AG04449 (cell line): ENCODE measurements around the gene PSMD14.
"Not testable (repeated sequence)": the region's sequence is repeated elsewhere in the genome, so short reads cannot be mapped to it uniquely, and the experiment has no call there.

Experiments
- CTCF ChIA-PET: fragments of 350-600 bp; formaldehyde crosslinking; extraction: SDS; loops from one replicate; lab custom pipeline; 2021; ENCODE audit warnings: antibody characterized with exemption; lab: Yijun Ruan, JAX
- POLR2A ChIA-PET: fragments of 400-600, 350-600 bp; formaldehyde crosslinking; extraction: SDS; loops from one replicate; lab custom pipeline; 2020; ENCODE audit warnings: antibody characterized with exemption, inconsistent platforms; lab: Yijun Ruan, JAX
- DNase-seq: peaks from one replicate; pipeline ENCODE4 v3.0.0-alpha.2; 2010; ENCODE audit warnings: low read depth, low spot score
- H3K4me3 ChIP-seq: 2 replicates; pipeline ENCODE4 v1.5.1; 2011; ENCODE audit warnings: low read depth, mild to moderate bottlenecking, control low read depth, low read length
- TF ChIP-seq, protein P1 (sequence below): IDR thresholded peaks from one replicate; pipeline ENCODE4 v1.5.1; 2011; ENCODE audit warnings: mild to moderate bottlenecking, moderate library complexity, low read length, control low read depth, inconsistent platforms; ENCODE audit not compliant: insufficient read depth; ENCODE audit errors: missing control alignments

PSMD14 gene

DNA sequence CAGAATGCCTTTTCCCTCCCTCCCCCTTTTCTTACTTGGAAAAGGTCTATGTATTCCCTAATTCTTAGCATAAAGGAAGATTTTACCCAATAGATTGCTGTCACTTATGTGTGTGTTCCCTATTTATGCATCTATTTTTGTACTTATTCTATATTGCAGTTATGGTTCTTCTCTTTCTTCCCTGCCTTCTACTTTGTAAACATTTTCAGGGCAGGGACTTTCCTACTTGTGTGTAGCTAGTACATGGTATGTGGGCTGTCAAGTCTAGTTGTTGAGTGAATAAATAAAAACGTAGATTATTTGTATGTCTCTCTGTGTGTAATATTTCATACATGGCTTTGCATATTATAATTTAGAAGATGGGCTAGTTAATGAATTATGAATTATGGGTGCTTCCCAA lies 45.3 kb downstream of the PSMD14 start:
- CTCF ChIA-PET: no interaction called here

GRCh38 chr2:161354106-161354505 lies 45.9 kb downstream of the PSMD14 start:
- no peak for DNase-seq
- no peak overlapping the region for H3K4me3 ChIP-seq
- POLR2A ChIA-PET: no interaction called here
- CTCF ChIA-PET: no interaction called here
- TF ChIP-seq, protein P1, sequence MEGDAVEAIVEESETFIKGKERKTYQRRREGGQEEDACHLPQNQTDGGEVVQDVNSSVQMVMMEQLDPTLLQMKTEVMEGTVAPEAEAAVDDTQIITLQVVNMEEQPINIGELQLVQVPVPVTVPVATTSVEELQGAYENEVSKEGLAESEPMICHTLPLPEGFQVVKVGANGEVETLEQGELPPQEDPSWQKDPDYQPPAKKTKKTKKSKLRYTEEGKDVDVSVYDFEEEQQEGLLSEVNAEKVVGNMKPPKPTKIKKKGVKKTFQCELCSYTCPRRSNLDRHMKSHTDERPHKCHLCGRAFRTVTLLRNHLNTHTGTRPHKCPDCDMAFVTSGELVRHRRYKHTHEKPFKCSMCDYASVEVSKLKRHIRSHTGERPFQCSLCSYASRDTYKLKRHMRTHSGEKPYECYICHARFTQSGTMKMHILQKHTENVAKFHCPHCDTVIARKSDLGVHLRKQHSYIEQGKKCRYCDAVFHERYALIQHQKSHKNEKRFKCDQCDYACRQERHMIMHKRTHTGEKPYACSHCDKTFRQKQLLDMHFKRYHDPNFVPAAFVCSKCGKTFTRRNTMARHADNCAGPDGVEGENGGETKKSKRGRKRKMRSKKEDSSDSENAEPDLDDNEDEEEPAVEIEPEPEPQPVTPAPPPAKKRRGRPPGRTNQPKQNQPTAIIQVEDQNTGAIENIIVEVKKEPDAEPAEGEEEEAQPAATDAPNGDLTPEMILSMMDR: no peak

More for the DNA sequence above, 45.3 kb downstream of the PSMD14 start:
- DNase-seq: no peak
- H3K4me3 ChIP-seq: no peak overlapping the region
- POLR2A ChIA-PET: no interaction called here
- TF ChIP-seq, protein P1: no peak

DNA sequence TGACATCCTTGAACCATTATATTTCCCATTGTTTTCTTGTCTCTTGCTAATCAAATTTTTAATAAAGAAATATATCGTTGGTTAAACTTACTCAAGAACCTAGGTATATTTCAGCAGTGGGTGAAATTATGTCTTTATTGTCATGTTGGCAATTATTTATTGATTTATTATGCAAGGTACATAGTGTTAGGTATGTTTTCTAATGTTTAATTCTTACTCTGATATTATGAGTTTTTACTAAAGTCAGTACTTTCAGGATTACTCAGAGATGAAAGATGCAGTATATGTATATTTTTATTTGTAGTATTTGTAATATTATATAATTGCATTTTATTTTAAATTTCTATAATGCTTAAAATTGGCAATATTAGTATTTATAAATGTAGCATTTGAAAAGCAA lies 46.9 kb downstream of the PSMD14 start:
- no peak overlapping the region for H3K4me3 ChIP-seq
- no peak for DNase-seq
- POLR2A ChIA-PET: no interaction called here
- TF ChIP-seq, protein P1: no peak
- CTCF ChIA-PET: no interaction called here

DNA sequence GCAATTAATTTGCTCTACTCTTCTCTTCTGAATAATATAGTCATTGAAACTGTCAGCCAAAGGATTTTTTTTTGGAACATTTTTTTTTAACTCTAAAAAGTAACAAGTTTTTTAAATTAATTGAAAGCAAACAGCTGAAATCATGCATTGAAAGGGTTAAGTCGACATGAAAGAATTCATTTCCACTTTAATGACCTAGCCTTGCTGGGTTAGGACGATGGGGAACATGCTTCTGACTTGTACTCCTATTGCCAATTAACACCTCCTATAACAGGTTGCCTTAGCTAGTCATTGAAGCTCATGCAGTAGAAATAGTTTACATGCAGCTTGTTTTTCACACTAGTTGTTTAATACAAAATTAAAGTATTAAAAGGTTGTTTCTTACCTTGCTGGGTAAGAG lies 47.8 kb downstream of the PSMD14 start:
- H3K4me3 ChIP-seq: no peak overlapping the region
- ChIA-PET POLR2A (no interaction called here), CTCF (no interaction called here)
- no peak for DNase-seq
- TF ChIP-seq, protein P1: no peak

DNA sequence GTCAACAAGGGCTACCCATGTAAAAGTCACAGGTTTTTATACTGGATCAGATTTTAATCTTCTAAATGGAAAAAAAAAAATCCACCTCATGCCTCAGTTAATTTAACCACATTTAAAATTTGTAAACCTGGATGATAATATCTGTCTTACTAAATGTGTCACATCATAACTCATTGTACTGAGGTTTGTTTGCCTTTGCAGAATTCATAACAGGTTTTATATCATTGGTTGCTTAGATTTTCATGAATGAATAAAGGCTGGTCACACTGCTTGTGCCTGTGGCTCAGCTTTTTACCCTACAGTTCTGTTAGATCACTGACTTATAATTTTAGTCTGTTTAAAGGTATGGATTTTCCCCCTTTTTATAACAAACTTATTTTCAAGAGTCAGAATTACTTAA lies 48.9 kb downstream of the PSMD14 start:
- no peak for DNase-seq
- H3K4me3 ChIP-seq: no peak overlapping the region
- ChIA-PET CTCF (no interaction called here), POLR2A (no interaction called here)
- TF ChIP-seq, protein P1: no peak

DNA sequence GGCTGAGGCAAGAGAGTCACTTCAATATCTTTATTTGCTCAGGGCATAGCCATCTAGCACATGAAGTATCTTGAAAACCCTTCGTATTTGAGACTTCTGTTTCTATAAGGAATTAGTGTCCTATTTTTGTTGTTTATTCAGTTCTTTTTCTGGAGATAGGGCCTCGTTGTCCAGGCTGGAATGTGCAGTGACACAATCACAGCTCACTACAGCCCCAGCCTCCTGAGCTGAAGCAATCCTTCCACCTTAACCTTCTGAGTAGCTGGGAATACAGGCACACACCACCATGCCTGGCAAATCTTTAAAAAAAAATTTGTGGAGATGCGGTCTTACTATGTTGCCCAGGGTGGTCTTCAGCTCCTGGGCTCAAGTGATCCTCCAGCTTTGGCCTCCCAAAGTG lies 50.6 kb downstream of the PSMD14 start:
- H3K4me3 ChIP-seq: no peak overlapping the region
- POLR2A ChIA-PET: no interaction called here
- no peak for DNase-seq
- TF ChIP-seq, protein P1: no peak
- CTCF ChIA-PET: no interaction called here

GRCh38 chr2:161360095-161360654 lies 52.0 kb downstream of the PSMD14 start:
- POLR2A ChIA-PET, DNase-seq, CTCF ChIA-PET, H3K4me3 ChIP-seq: not testable (repeated sequence)
